Liver (tissue), 9 donors: Measurements from ENCODE around the gene VDAC2. TPM values are rescaled to one million over a fixed set of nuclear protein-coding genes. Genes with fewer than 3 reads are reported as not detected.

Experiments used
- DNase-seq: peaks from one replicate; pipeline ENCODE4 v3.0.0-alpha.2; 2017; ENCODE audit warnings: low spot score
- H3K27ac ChIP-seq, 2 donors: one replicate each; pipeline ENCODE4 v1.7.0; 2013; ENCODE audit warnings: inconsistent platforms in 2 of 2, low read length in 2 of 2, control low read depth in 1 of 2, low read depth in 1 of 2, mild to moderate bottlenecking in 1 of 2
- H3K27me3 ChIP-seq, 4 donors: one replicate each; pipeline versions ENCODE4 v1.6.1 to v1.7.0; 2013; ENCODE audit warnings: low read length in 3 of 4, inconsistent platforms in 1 of 4, mild to moderate bottlenecking in 1 of 4, moderate library complexity in 1 of 4; ENCODE audit not compliant: control insufficient read depth in 4 of 4, insufficient read depth in 4 of 4
- H3K36me3 ChIP-seq, 4 donors: one replicate each; pipeline versions ENCODE4 v1.6.1 to v1.7.0; 2013; ENCODE audit warnings: low read length in 3 of 4, mild to moderate bottlenecking in 3 of 4, low read depth in 1 of 4, moderate library complexity in 1 of 4; ENCODE audit not compliant: control insufficient read depth in 4 of 4, insufficient read depth in 3 of 4
- H3K4me1 ChIP-seq, 4 donors: one replicate each; pipeline versions ENCODE4 v1.6.1 to v1.7.0; 2013; ENCODE audit warnings: low read length in 3 of 4, mild to moderate bottlenecking in 3 of 4, moderate library complexity in 1 of 4; ENCODE audit not compliant: control insufficient read depth in 4 of 4, insufficient read depth in 4 of 4
- H3K4me3 ChIP-seq, 3 donors: one replicate each; pipeline versions ENCODE4 v1.6.1 to v1.7.0; 2013; ENCODE audit warnings: low read length in 3 of 3, control low read depth in 1 of 3, low read depth in 1 of 3, mild to moderate bottlenecking in 1 of 3
- H3K9ac ChIP-seq, 2 donors: one replicate each; pipeline ENCODE4 v1.7.0; 2013; ENCODE audit warnings: low read length in 2 of 2, mild to moderate bottlenecking in 2 of 2, moderate library complexity in 2 of 2, control low read depth in 1 of 2, low read depth in 1 of 2
- H3K9me3 ChIP-seq, 4 donors: one replicate each; pipeline versions ENCODE4 v1.6.1 to v1.7.0; 2013; ENCODE audit warnings: low read length in 3 of 4; ENCODE audit not compliant: control insufficient read depth in 4 of 4
- EGR1 ChIP-seq, 2 donors: IDR thresholded peaks; 2 replicates each; pipeline ENCODE4 v1.6.1; 2016 to 2018; ENCODE audit warnings: antibody characterized with exemption in 2 of 2, low read depth in 2 of 2
- FOXA1 ChIP-seq: IDR thresholded peaks from 2 replicates; pipeline ENCODE4 v1.6.1; 2016; ENCODE audit warnings: antibody characterized with exemption
- GABPA ChIP-seq, 2 donors: IDR thresholded peaks in 1 of 2; conservative IDR thresholded peaks in 1 of 2; 2 replicates each; pipeline ENCODE4 v1.6.1; 2016; ENCODE audit warnings: antibody characterized with exemption in 2 of 2, mild to moderate bottlenecking in 1 of 2, moderate library complexity in 1 of 2
- JUND ChIP-seq, 2 donors: IDR thresholded peaks; 2 replicates each; pipeline ENCODE4 v1.6.1; 2016; ENCODE audit warnings: antibody characterized with exemption in 2 of 2
- RAD21 ChIP-seq, 2 donors: IDR thresholded peaks; 2 replicates each; pipeline ENCODE4 v1.6.1; 2016; ENCODE audit warnings: antibody characterized with exemption in 2 of 2, mild to moderate bottlenecking in 2 of 2
- RXRA ChIP-seq, 2 donors: IDR thresholded peaks; 2 replicates each; pipeline ENCODE4 v1.6.1; 2017 to 2018; ENCODE audit warnings: antibody characterized with exemption in 2 of 2, mild to moderate bottlenecking in 1 of 2
- SP1 ChIP-seq: IDR thresholded peaks from 2 replicates; pipeline ENCODE4 v1.6.1; 2018; ENCODE audit warnings: antibody characterized with exemption, mild to moderate bottlenecking
- TAF1 ChIP-seq: conservative IDR thresholded peaks from 2 replicates; pipeline ENCODE4 v1.6.1; 2016; ENCODE audit warnings: antibody characterized with exemption, mild to moderate bottlenecking
- YY1 ChIP-seq: IDR thresholded peaks from 2 replicates; pipeline ENCODE4 v1.6.1; 2016; ENCODE audit warnings: antibody characterized with exemption, mild to moderate bottlenecking
- WGBS: extraction: QIAGEN DNeasy Blood & Tissue Kit; methylation state at CpG from one replicate; pipeline ENCODE4 v1.1.7; 2013; 5-methylcytosine and 5-hydroxymethylcytosine counted together
- polyA plus RNA-seq, 2 donors: library from polyadenylated mRNA; stranded (reverse) in 1 of 2; unstranded in 1 of 2; fragments of 200-250 nt in 1 of 2; fragments of >200 nt in 1 of 2; fragmentation: Nextera tagmentation in 1 of 2; extraction: Ambion mirVana in 1 of 2; gene quantifications; one replicate each; pipeline versions ENCODE4 v1.2.1 to v1.2.3, GENCODE V29; 2013 to 2015
- total RNA-seq, 2 donors: library from RNA; depleted of rRNA; stranded (reverse); fragments of >200 nt; gene quantifications; one replicate each; pipeline ENCODE4 v1.2.3, GENCODE V29; 2014
- TF ChIP-seq, protein P1 (sequence below): IDR thresholded peaks from 2 replicates; pipeline ENCODE4 v1.6.1; 2016; ENCODE audit warnings: antibody characterized with exemption
- TF ChIP-seq, protein P2 (sequence below): IDR thresholded peaks from 2 replicates; pipeline ENCODE4 v1.6.1; 2016; ENCODE audit warnings: antibody characterized with exemption
- TF ChIP-seq, protein P3 (sequence below): fragments of 150-350 bp; IDR thresholded peaks from 2 replicates; pipeline ENCODE4 v1.5.1; 2017; ENCODE audit warnings: improper control_type of control experiment, low read depth, low read length; ENCODE audit not compliant: missing input control
- donor health status: healthy.
- donor health status: healthy.
- donor health status: healthy.
- donor health status: healthy.
- donor health status: healthy.

Gene VDAC2
- total and polyA plus RNA-seq, 4 donors: 41.3 to 67.1 (median 52.5) TPM

DNA sequence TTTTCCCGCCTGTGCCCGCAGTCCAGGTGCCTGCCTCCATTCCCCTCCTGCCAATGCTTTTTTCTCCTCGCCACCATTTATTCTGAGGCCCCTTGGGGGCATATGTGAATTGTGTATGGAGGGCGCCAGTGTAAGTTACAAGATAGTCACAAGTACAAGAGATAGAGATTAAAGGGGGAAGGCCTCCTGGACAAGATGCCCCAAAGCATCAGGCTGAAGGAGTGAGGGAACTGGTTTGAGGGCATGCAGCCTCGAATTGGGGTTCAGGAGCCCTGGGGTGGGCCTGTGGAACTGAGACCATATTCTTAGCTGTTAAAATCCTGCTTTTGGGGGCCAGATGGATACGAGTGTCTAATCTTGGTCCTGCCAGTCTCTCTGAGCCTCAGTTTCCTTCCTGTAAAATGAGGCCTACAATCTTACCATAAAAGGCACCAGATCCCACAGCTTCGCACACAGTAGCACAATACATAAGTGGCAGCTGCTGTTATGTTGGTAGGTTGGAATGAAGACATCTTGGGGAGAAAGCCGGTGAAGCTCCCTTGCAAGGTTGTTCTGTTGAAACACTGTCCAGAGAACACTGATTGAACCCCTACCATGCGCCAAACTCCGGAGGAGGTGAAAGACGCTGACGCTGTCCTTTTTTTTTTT, 25.7 kb downstream of the VDAC2 start:
- Histone ChIP-seq H3K27ac (no peak overlapping the region), H3K36me3 (peaks cover 3 to 12% (median 8%) of the 10 kb centered on the region in 4 donors), H3K4me1 (peaks cover 6 to 37% (median 24%) of the 10 kb centered on the region in 4 donors), H3K27me3 (no peaks in the 10 kb centered on the region), H3K9ac (no peak overlapping the region), H3K4me3 (no peak overlapping the region), H3K9me3 (no peaks in the 10 kb centered on the region)
- TF ChIP-seq, protein P1, sequence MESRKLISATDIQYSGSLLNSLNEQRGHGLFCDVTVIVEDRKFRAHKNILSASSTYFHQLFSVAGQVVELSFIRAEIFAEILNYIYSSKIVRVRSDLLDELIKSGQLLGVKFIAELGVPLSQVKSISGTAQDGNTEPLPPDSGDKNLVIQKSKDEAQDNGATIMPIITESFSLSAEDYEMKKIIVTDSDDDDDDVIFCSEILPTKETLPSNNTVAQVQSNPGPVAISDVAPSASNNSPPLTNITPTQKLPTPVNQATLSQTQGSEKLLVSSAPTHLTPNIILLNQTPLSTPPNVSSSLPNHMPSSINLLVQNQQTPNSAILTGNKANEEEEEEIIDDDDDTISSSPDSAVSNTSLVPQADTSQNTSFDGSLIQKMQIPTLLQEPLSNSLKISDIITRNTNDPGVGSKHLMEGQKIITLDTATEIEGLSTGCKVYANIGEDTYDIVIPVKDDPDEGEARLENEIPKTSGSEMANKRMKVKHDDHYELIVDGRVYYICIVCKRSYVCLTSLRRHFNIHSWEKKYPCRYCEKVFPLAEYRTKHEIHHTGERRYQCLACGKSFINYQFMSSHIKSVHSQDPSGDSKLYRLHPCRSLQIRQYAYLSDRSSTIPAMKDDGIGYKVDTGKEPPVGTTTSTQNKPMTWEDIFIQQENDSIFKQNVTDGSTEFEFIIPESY: no peak
- peak; percentile 4 for TF ChIP-seq YY1
- whole genome bisulfite sequencing: 51% methylated on average over 12 of the region's 12 CpGs
- no peak for DNase-seq

- Histone ChIP-seq H3K4me3 (no peak overlapping the region), H3K9me3 (no peaks in the 10 kb centered on the region), H3K27me3 (no peaks in the 10 kb centered on the region), H3K27ac (no peak overlapping the region), H3K9ac (no peak overlapping the region), H3K4me1 (peaks cover 6 to 37% (median 24%) of the 10 kb centered on the region in 4 donors), H3K36me3 (no peaks in the 10 kb centered on the region)
- no peak for DNase-seq
- TF ChIP-seq TAF1 (no peak), RXRA (IDR thresholded peaks at IDR 0.05) (no peak), YY1 (no peak), RAD21 (IDR thresholded peaks at IDR 0.05) (no peak)
- TF ChIP-seq, protein P2, sequence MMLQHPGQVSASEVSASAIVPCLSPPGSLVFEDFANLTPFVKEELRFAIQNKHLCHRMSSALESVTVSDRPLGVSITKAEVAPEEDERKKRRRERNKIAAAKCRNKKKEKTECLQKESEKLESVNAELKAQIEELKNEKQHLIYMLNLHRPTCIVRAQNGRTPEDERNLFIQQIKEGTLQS: no peak
- TF ChIP-seq, protein P3, sequence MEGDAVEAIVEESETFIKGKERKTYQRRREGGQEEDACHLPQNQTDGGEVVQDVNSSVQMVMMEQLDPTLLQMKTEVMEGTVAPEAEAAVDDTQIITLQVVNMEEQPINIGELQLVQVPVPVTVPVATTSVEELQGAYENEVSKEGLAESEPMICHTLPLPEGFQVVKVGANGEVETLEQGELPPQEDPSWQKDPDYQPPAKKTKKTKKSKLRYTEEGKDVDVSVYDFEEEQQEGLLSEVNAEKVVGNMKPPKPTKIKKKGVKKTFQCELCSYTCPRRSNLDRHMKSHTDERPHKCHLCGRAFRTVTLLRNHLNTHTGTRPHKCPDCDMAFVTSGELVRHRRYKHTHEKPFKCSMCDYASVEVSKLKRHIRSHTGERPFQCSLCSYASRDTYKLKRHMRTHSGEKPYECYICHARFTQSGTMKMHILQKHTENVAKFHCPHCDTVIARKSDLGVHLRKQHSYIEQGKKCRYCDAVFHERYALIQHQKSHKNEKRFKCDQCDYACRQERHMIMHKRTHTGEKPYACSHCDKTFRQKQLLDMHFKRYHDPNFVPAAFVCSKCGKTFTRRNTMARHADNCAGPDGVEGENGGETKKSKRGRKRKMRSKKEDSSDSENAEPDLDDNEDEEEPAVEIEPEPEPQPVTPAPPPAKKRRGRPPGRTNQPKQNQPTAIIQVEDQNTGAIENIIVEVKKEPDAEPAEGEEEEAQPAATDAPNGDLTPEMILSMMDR: no peak
- WGBS: 93% methylated on average over 37 of the region's 37 CpGs
Observed at GRCh38 chr10:75238182-75239095, 27.8 kb downstream of the VDAC2 start.

GRCh38 chr10:75239096-75239790, 28.6 kb downstream of the VDAC2 start:
- H3K27me3 ChIP-seq: no peaks in the 10 kb centered on the region
- no peak overlapping the region for H3K27ac ChIP-seq
- no peak overlapping the region for H3K4me3 ChIP-seq
- 94% methylated on average over 11 of the region's 11 CpGs for WGBS
- no peak overlapping the region for H3K9ac ChIP-seq
- H3K36me3 ChIP-seq: no peaks in the 10 kb centered on the region
- DNase-seq: no peak
- no peaks in the 10 kb centered on the region for H3K9me3 ChIP-seq
- peaks cover 3 to 33% (median 24%) of the 10 kb centered on the region in 4 donors for H3K4me1 ChIP-seq
- TF ChIP-seq EGR1 (IDR thresholded peaks at IDR 0.05; ENCODE audit: low read depth in 2 of 2): no peak
- no peak for TF ChIP-seq FOXA1
- TF ChIP-seq, protein P1: no peak
- TF ChIP-seq SP1: no peak
- TF ChIP-seq RXRA (IDR thresholded peaks at IDR 0.05): no peak
- TF ChIP-seq, protein P3: no peak
- no peak for TF ChIP-seq YY1
- TF ChIP-seq, protein P2: no peak
- no peak for TF ChIP-seq JUND (IDR thresholded peaks at IDR 0.05)
- no peak for TF ChIP-seq GABPA (IDR thresholded peaks at IDR 0.05 in 1 of 2, conservative IDR thresholded peaks at IDR 0.05 in 1 of 2)
